ENCODE measurements around the gene FBXW9. TPM values are rescaled to one million over a fixed set of nuclear protein-coding genes. Genes with fewer than 3 reads are reported as not detected.

FBXW9 gene
- total and polyA plus RNA-seq, 2 of the 13 experiments (the other 11 are each of a cell fraction or from before 2014, with no cell fraction given), result 5.7 to 6.1 TPM

GRCh38 chr19:12675399-12675798 lies 21.0 kb downstream of the FBXW9 start (continued):
- no peak for TF ChIP-seq HBP1 (CRISPR knock-in tag; IDR thresholded peaks at IDR 0.05; ENCODE audit: low read depth)
- no peak for TF ChIP-seq DMTF1 (CRISPR knock-in tag; IDR thresholded peaks at IDR 0.05)
- no peak for TF ChIP-seq PHB2 (IDR thresholded peaks at IDR 0.05; ENCODE audit: partially characterized antibody)
- no peak for TF ChIP-seq ELF4 (CRISPR knock-in tag; IDR thresholded peaks at IDR 0.05; ENCODE audit: borderline replicate concordance)
- TF ChIP-seq HNF4G (IDR thresholded peaks at IDR 0.05; ENCODE audit: borderline replicate concordance, low read depth, low read length), result no peak
- TF ChIP-seq HNF4G (CRISPR knock-in tag; IDR thresholded peaks at IDR 0.05; ENCODE audit: borderline replicate concordance, low read depth), result no peak
- no peak for TF ChIP-seq JDP2 (CRISPR knock-in tag; IDR thresholded peaks at IDR 0.05; ENCODE audit: borderline replicate concordance)
- TF ChIP-seq JUND (CRISPR knock-in tag; IDR thresholded peaks at IDR 0.05), result no peak

DNA sequence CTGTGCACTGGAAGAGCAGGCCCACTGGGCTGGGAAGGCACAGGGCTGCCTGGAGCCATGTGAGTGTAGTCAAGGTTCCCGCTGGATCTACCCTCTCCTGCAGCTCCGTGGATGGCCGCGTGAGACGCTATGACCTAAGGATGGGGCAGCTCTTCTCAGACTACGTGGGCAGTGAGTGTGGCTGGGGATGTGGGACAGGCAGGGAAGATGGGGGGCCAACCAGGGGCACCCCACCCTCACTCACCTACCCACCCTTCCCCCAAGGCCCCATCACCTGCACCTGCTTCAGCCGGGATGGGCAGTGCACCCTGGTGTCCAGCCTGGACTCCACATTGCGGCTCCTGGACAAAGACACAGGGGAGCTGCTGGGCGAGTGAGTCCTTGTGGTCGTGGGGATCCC lies 23.7 kb downstream of the FBXW9 start:
- in situ Hi-C loops (cut with HindIII; ENCODE audit: extremely low pct_ligation_motif_present, low pct_unique_long_range_greater_than_20kb), result loop anchor here (5.0 kb wide), 1 partner anchor 110 kb away; no protein-coding TSS in a partner anchor
- H3K4me3 ChIP-seq (replicated peaks in 1 of 3; ENCODE audit: insufficient read depth in 1 of 3, low read depth in 2 of 3, low read length in 3 of 3), result no peak overlapping the region
- no peaks in the 10 kb centered on the region; a peak in 1 of 5 replicates for H3K27me3 ChIP-seq (ENCODE audit: control insufficient read depth in 1 of 2, insufficient read depth in 2 of 2, low read length in 2 of 2)
- peaks cover 27% of the 10 kb centered on the region for H3K79me2 ChIP-seq (ENCODE audit: insufficient read depth, low read length)
- H3K4me1 ChIP-seq (ENCODE audit: insufficient read depth, low read length), result peaks cover 18% of the 10 kb centered on the region
- DNase-seq (ENCODE audit: low spot score), result no peak
- FAIRE-seq, result no peak
- peaks cover 27 to 44% of the 10 kb centered on the region in 2 experiments for H3K36me3 ChIP-seq (replicated peaks in 1 of 2; ENCODE audit: control insufficient read depth in 1 of 2, insufficient read depth in 2 of 2, low read length in 2 of 2)
- no peak overlapping the region for H3K27ac ChIP-seq (ENCODE audit: extremely low read length, insufficient read depth, low read length)
- H3K4me2 ChIP-seq (ENCODE audit: low read depth, low read length), result no peak overlapping the region
- no peak for ATAC-seq
- CTCF ChIA-PET (ENCODE audit: low intra/inter-chr PET ratio, low total read pairs), result interaction anchor here (2.6 kb wide), 1 partner anchor 109 kb away, joined by 17 read pairs; no protein-coding TSS in a partner anchor
- no peak overlapping the region for H3K9ac ChIP-seq (ENCODE audit: insufficient read depth, low read depth, low read length)
- POLR2A ChIA-PET, result interaction anchor here (1.5 kb wide), 1 partner anchor 9 kb away, joined by 6 read pairs; the partner anchor contains the start of gene DHPS
- no TSS peak for BruUV-seq (replicated peaks)
- peaks cover 2% of the 10 kb centered on the region; the same call in 1 of the 2 replicates for H4K20me1 ChIP-seq (ENCODE audit: insufficient read depth, low read length)
- H2AFZ ChIP-seq (ENCODE audit: low read length), result no peak overlapping the region
- intact Hi-C loops (cut with micrococcal nuclease; ENCODE audit: unreplicated experiment), result loop anchor here (1.0 kb wide), 1 partner anchor 108 kb away; no protein-coding TSS in a partner anchor
- WGBS (ENCODE audit: low lambda C conversion rate), result 94% methylated on average over 9 of the region's 10 CpGs
- TF ChIP-seq, protein P1, sequence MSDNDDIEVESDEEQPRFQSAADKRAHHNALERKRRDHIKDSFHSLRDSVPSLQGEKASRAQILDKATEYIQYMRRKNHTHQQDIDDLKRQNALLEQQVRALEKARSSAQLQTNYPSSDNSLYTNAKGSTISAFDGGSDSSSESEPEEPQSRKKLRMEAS (IDR thresholded peaks at IDR 0.05), result no peak
- TF ChIP-seq POGK (CRISPR knock-in tag; conservative IDR thresholded peaks at IDR 0.05), result no peak
- TF ChIP-seq GATA4 (IDR thresholded peaks at IDR 0.05; ENCODE audit: borderline replicate concordance, low read depth), result no peak
- no peak for TF ChIP-seq ISL2 (CRISPR knock-in tag; IDR thresholded peaks at IDR 0.05)
- TF ChIP-seq AGO2 (optimal IDR thresholded peaks at IDR 0.05; ENCODE audit: low read depth, low read length), result peak; percentile 66
- H3K9me3 ChIP-seq (ENCODE audit: low read length), result no peaks in the 10 kb centered on the region
